ENCODE data around the gene MAD1L1.
"Not testable (repeated sequence)": the region's sequence is repeated elsewhere in the genome, so short reads cannot be mapped to it uniquely, and the experiment has no call there.

Gene MAD1L1

DNA sequence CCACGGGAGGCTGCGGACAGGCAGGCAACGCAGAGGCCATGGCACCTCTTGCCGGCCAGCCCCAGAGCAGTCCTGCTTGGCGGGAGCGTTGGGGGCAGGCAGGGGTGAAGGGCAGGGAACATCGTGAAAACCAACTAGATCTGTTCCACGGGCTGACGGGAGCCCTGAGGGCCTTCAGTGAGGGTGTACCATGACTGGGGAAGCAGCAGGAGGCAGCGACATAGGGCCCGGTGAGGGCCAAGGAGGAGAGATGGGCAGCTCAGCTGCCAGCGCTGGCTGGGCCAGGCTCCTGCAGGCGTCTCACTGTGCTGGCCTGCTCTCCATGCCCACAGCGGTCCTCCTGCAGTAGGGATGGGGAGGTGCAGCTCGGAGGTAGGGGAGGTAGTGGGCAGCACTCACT lies 366.1 kb downstream of the MAD1L1 start:
- DNase-seq: no peak

DNA sequence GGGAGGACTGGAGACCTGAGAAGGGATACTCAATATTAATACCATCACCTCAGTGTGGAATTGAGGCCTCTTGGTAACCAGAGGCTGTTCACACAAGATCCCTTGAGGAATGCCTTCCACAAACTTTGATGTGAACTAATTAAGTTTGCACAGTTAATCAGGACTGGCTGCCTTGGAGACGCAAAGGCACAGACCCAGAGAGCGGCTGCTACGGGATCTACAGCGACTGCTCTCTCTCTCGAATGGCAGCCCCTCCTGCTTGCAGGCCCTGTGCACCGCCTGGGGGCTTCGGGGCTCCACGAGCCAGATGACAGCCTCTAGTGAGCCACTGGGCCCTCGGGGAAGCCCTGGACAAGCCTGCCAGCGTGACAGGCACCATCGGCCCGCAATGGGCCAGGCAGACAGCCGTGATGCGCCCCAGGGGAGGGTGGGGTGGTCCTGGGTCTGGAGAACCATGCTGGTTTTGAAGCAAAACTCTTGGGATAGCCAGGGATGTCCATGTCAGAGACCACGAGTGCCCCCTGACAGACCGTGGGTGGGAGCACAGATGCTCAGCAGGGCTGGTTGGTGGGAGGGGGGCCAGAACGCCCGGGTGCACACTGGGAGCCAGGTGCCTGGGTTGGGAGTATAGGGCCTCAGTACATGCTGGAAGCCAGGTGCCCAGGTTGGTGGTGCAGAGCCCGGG lies 367.0 kb downstream of the MAD1L1 start:
- no peak for DNase-seq

DNA sequence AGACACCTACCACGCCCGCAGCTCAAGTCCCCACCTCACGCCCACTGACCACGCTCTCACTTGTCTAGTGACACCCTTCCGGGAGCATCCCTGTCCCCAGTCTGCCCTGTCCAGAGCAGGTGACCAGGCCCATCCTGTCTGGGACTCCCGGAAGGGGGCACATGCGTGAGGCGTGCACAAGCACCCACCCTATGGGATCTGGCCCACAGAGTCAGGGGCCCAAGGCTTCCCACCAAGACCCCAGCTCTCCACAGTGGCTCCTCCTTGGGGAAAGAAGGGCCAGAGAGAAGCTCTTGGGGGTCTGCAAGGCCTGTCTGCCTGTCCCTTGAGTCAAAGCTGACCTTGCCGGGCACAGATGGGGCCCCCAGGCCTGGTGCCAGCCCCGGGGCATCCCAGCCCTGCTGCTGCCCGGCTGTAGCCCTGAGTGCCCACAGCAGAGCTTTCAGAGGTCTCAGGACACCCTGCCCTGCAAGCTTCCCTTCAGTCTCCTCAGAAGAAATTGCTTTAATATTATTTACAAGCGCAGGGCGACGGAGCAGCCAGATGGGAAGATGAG lies 367.7 kb downstream of the MAD1L1 start:
- no peak for DNase-seq

DNA sequence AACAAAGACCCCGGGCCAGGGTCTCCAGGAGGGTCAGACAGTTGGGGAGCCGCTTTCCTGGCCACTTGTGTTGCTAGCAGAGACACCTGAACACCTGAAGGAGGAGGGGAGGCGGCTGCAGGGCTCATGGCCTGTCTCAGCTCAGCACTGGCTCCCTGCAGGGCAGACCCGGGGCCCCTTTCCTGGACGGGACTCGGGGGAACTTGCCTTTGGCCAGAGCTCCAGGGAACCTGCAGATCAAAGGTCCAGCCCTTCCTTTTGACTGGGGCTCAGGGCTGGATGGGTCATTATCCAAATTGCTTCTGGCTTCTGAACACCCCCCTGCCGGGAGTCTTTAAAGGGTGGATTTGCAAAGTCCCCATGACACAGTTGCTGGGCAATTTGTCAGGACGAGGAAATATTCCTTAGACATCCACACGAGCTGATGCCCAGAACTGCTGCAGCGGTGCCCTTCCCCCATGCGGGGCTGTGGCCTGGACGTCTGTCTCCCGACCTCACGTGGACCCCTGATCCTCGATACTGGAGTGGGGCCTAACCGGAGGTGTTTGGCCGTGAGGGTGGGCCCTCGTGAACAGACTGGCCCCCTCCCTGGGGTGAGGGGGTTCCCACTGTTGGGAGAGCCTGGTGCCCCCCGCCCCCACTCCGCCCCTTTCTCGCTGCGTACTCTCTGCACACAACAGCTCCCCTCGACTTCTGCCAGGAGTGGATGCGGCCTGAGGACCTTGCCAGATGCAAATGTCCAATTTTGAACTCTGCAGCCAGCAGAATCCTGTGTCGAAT lies 368.4 kb downstream of the MAD1L1 start:
- no peak for DNase-seq

DNA sequence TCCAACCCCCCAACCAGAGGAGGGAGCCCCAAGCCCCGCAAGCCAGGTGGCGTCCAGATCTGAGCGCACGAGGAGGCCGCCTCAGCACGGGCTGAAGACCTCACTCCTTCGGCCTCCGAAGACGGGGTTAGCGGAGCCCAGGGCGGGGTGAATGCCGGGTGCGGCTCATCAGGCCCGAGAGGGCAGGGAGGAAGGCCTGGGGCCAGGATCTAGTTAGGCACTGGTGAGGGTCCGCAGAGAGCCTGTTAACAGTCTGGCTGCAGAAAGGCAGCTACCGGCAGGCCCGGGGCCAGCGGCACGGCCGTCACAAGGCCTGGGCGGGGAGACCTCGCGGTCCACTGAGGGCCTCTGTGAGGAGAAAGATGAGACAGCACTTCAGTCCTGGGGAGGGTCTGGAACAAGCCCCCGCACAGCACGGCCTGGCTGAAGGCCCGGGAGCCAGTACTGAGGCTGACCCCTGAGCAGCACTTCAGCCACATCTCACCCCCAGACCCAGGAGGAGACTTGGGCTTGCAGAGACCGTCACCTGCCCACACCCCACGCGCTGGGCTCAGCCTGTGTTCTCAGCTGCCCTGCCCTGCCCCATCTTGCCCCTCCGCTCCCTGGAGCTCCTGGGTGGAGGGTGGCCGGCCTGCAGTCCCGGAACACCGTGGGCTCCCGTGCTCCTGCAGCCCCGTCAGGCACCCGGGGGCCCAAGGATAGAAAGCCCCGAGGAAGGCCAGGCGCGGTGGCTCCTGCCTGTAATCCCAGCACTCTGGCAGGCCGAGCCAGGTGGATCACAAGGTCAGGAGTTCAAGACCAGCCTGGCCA lies 369.4 kb downstream of the MAD1L1 start:
- no peak for DNase-seq

DNA sequence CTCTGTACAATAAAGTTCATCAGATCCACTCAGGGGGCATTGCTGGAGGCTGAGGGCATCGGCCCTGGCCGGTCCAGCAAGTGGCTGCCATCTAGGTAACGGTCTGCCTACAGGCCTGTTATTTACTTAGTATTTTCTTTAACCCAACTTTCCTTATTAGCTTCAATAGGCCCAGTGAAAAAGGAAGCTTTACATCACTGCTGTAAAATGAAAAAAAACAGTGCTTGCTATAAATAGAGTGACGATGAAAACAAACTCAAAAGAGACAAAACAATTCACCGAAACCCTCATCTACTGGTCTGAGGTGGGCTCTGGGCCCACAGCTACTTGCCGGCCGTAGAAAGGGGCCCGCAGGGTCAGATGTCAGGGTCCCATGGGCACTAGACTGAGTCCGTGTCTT lies 370.2 kb downstream of the MAD1L1 start:
- DNase-seq: no peak

DNA sequence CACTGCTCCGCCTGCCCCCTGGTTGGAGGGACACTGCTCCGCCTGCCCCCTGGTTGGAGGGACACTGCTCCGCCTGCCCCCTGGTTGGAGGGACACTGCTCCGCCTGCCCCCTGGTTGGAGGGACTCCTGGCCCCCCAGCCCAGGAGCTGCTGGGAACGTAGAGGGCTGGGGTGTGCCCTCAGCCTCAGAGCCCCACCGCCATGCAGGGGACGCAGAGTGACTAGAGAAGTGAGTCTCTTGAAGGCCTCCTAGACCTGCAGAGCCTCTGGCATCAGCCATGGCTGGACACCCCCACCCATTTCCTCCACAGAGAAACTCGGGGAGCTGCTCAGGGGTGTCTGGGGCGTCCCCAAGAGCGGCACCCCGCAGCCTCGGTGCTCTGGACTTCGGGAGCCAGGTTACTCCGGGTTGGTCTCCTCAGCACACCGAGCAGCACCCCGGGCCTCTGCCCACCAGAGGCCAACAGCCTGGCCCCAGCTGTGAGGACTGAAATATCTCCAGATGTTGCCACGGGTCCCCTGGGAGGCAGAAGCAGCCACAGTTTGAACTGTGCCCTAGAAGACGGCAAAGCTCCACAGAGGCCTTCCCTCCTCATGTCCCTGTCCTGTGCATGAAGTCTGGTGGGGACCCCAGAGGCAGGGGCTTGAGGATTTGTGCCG lies 370.8 kb downstream of the MAD1L1 start:
- no peak for DNase-seq

DNA sequence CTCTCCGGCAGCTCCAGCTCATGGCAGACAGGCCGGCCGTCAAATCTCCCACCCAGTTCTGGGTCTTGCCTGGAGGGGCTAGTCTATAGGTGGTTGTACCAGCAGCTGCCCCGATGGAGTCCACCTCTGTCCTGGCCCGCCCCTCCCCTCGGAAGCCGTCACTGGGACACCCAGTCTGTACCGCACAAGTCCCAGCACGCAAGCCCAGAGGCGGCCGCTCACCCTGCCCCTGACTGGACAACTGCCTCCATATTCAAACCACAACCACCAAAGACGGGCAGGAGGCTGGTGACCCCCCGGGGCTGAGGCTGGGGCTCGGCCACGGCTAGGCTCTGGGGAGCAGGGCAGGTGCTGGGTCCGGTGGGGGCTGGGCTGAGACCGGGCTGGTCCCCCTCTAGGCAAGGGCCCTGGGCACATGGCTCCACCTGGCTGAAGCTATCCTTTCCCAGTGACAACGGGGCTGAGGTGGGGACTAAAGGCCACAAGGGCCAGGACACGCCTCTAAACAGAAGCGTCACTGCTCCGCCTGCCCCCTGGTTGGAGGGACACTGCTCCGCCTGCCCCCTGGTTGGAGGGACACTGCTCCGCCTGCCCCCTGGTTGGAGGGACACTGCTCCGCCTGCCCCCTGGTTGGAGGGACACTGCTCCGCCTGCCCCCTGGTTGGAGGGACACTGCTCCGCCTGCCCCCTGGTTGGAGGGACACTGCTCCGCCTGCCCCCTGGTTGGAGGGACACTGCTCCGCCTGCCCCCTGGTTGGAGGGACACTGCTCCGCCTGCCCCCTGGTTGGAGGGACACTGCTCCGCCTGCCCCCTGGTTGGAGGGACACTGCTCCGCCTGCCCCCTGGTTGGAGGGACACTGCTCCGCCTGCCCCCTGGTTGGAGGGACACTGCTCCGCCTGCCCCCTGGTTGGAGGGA lies 371.6 kb downstream of the MAD1L1 start:
- DNase-seq: not testable (repeated sequence)

DNA sequence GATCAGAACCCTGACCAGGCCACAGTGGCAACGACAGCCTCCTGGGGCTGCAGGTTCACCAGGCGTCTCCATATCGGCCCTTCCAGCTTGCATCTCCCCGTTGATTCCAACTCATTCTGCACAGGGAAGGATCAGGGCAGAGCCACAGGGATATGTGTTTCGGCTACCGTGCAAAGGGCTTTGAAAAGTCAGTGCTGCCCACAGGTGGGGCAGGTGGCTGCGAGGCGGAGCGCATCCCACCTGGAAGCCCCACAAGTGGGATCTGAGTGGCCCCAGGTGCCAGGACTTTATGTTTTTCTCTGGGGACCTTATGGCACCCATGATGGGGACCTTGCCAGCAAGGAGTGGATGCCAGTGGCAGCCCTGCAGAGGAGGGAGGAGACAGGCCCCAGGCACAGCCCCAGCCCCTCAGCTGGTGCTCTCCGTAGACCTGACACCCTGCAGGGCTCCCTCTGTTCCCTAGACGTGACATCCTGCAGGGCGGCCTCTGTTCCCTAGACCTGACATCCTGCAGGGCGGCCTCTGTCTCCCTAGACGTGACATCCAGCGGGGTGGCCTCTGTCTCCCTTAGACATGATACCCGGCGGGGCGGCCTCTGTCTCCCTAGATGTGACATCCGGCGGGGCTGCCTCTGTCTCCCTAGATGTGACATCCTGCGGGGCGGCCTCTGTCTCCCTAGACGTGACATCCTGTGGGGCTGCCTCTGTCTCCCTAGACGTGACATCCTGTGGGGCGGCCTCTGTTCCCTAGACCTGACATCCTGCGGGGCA lies 373.3 kb downstream of the MAD1L1 start:
- DNase-seq: no peak

DNA sequence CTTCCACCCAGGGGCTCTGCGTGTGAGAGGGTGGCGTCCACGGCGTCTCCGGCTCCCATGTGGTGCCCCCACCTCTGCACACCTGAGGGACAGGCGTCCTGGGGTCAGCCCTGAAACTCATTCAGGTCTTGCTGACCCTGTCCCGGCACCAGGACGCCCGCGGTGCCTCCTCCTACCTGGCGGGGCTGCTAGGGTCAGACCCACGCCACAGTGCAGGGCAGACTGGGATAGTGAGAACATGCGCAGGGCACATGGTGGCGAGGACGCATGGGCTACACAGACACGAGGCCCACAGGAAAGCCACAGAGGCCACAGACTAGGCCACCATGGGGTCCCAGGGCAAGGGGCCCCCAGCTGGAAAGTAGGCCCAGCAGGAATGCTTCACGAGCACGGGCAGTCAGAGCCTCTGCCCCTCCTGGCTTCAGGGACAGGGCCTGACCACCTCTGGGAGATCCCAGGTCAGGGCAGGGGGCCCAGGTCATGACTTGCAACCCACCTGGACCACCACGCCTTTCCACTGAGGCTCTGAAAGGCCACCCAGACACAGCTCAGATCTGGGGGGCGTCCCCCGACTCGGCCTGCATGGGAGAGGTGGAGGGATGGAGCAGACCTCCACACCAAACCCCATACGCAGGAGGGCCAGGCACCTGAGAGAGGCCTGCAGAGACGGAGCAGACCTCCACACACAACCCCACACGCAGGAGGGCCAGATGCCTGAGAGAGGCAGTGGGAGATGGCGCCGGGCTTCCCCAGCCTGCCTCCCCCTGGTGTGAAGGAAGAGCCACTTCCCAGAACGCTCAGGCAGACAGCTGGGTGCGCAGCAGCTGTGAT lies 374.1 kb downstream of the MAD1L1 start:
- DNase-seq: no peak

DNA sequence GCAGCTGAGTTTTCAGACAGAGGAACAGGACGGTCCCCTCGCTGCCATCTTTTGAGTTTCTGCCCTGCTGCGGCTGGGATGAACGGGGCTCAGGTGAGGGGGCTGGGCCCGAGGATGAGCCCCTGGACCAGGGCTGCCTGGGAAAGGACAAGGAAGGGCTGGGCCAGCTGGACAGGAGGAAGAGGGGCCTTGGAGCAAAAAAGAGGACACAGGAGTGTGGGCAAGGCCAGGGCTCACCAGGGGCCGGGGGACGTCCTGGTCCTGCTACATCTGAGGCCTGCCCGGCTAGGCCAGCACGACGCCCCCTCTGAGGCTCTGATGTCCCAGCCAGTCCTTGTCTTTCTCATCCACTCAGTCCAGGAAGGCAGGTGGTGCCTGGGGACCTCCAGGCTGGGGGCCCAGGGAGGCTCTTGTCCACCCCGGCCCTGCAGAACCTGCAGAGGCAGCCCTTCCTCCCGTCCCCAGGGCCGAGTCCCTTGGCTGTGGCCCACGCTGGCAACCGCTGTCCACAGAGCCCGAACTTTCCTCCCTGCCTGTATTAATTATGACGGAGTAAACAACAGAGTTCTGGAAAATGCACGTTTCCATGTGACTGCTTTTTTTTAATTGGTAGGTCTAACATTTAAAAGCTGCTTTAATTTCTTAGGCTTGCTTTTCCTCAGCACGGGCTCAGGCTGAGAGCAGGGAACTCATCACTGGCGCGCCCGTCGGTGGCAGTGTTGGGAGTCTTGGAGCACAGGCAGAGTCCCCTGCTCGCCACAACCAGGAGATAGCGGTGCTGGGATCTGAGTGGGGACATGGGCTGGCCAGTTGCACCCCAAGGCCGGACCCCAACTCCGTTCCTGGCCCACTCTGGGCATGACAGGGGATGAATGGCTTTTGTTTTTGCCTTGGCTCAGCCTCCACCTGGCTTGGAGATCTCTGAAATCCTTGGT lies 375.0 kb downstream of the MAD1L1 start:
- no peak for DNase-seq

DNA sequence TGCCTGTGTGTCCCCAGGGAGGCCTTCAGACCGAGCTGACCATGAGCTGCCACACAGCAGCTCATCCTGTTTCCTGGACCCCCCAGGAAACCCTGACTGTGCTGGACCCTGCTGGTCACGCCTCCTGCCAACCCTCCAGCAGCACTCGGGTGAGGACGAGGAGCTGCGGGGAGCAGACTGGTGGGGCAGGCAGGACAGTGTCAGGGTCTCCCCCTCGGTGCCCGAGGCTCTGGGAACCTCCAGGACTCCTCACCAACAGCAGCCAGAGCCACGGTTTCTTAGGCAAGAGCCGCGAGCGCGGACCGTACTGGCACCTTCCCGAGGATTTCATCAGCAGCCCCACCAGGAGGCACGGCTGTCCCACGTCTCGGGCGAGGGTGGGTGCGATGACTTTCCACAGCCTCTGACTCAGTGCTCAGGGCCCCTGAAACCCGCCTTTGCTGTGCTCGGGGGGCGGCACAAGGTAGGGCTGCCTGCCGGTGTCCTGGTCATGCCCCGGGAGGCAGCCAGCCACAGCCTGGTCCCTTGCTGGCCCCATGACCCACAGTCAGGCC lies 375.8 kb downstream of the MAD1L1 start:
- no peak for DNase-seq

DNA sequence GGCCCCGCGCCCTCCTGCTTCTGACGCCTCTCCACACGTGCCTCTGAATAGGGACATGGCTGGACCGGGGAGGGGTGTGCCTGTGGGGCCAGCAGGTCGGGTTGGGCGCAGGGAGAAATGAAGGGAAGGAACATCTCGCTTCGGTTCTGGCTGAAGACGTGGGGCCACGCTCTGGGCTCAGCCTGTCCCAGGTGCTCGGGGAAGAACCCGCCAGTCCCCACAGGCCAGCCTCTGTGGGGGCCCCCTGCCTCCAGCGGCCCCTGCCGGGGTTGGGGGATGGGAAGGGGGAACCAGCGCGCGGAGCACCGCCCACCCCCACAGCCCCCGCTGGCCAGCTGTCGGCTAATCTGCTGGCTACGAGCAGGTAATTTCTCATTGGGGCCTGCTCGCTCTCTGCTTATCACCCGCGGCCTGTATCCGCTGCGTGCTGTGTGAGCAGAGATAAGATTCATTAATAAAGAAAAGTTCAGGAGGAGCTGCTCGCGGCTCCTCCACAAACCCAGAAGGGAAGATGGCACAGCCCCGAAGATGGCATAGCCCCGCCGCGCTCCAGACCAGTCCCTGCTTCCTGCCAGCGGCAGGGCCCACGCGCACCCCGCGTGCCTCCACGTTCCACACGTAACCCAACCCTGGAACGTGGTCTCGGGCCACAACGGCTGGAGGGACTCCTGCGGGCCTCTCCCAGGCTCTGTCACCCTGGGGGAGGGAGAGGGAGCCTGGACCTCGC lies 376.4 kb downstream of the MAD1L1 start:
- DNase-seq: no peak

DNA sequence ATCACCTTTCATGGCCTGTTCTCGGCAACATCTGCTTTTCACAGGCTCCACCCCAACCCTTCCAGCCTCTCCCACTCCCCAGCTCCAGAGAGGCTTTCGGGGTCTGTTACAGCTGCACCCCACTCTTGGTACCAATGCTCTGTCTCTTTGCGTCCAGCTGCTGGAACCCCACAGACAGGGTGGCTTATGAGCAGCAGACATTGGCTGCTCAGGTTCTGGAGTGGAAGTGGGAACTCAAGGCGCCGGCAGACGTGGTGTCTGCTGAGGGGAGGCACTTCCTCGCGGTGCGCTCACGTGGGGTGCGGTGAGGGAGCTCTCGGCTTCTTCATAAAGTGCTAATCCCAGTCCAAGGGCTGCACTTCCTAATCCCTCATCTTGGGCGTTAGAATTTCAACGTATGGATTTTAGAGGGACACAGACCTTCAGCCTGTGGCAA lies 377.0 kb downstream of the MAD1L1 start:
- no peak for DNase-seq

DNA sequence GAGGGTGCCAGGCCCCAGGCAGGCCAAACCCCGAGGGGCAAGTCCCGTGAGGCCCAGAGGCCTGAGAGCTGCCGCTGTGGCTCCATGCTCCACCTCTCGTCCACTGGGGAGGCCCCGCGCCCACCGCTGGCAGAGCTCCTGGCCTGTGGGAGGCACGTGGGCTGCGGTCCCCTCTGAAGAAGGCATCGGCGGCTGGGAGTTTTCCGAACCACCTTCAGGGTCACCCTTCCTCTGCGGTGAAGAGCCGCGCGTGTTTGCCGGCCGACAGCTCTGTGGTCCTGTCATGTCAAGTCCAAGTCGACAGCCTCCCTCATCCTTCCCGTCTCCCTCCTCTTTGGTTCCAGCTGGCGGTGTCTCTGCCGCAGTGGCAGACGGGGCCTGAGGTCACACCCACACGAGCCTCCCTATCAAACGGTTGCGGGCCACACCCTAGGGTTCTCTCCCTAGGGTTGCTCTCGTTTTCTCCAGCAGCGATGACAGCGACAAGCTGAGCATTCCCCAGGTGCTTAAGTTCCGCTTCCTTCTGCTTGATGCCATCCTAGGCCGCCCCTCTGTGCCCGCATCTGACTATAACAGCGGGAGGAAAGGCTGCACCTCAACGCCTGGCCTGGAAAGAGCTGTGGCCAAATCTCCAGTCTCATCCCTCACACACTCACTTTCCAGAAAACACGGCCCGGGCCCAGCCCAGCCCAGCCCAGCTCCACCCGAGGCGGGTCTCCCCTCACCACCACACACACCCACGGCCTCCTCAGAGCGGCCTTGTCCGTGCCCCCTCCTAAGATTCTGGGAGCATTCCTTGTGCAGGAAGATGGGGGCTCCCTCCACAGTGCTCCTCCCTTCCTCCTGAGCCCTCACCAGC lies 377.6 kb downstream of the MAD1L1 start:
- no peak for DNase-seq

DNA sequence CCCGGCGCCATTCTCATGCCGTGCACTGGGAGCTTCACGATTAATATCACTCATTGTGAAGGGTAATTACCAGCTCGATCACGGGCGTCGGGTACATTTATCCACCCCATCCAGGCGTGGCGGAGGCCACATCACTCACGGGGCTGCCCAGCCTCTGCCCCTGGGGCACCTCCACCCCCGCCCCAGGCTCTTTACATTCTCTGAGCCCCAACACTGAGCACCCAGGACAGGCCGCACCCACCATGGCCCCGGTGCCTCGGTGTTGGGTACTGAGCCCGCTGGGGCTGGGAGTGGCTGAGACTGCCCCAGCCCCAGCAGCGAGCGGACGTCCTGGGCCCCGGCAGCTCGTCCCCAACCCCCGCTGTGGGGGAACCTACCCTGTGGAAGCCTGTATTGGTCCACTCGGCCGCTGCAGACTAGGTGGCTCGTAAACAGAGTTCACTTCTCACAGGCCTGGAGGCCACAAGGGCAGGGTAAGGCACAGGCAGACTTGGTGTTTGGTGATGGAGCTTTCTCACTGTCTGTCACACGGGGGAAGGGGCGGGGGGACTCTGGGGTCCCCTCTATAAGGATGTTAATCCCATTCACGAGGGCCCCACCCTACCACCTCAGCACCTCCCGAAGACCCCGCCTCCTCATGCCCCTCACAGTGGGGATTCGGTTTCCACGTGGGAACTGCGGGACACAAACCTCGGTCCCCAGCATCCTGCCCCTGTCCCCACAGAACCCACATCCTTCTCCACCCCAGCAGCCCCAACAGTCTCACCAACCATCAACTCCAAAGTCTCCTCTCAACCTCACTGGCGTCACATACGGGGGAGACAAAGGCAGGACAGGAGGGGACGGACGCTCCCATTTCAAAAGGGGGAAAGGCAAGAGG lies 378.5 kb downstream of the MAD1L1 start:
- no peak for DNase-seq

All from NK-92 treated with Interleukin-12 subunit alpha and Interleukin-12 subunit beta, amount 100 ng/mL, for 24 hours (cell line).